OCI-LY7 (cell line): ENCODE data around the gene RNF157. TPM values are rescaled to one million over a fixed set of nuclear protein-coding genes. Genes with fewer than 3 reads are reported as not detected.
A peak's percentile ranks its signal among the peaks of the same experiment; 100 is the strongest.

Experiments used
- BruUV-seq: library from RNA; stranded (reverse); fragments of 400-500 nt; replicated peaks from 2 replicates; lab custom pipeline; 2021; lab: Mats Ljungman, UMichigan
- CTCF ChIA-PET: fragments of 300-600 bp; sonication (Branson Sonifier 250); formaldehyde crosslinking; loops from one replicate; lab custom pipeline; 2022; ENCODE audit warnings: antibody characterized with exemption; ENCODE audit not compliant: unreplicated experiment; lab: Charles Lee
- POLR2A ChIA-PET: fragments of 300-600 bp; sonication (Branson Sonifier 250); formaldehyde crosslinking; loops from one replicate; lab custom pipeline; 2022; ENCODE audit warnings: antibody characterized with exemption; lab: Charles Lee
- DNase-seq: peaks from one replicate; pipeline ENCODE4 v3.0.0-alpha.2; 2015; ENCODE audit warnings: low spot score
- H2AFZ ChIP-seq: fragments of 200-600 bp; sonication (generic), shearing (Covaris generic); 2 replicates; pipeline ENCODE4 v1.6.1; 2014; ENCODE audit warnings: mild to moderate bottlenecking, antibody characterized with exemption, low read length, moderate library complexity
- H3K27ac ChIP-seq: fragments of 200-600 bp; sonication (generic); 2 replicates; pipeline ENCODE4 v1.5.1; 2014; ENCODE audit warnings: mixed run types, low read depth, mild to moderate bottlenecking, moderate library complexity, low read length, inconsistent platforms; ENCODE audit not compliant: poor library complexity, severe bottlenecking
- H3K36me3 ChIP-seq: fragments of 200-600 bp; sonication (generic); 2 replicates; pipeline ENCODE4 v1.6.1; 2014; ENCODE audit warnings: mild to moderate bottlenecking, antibody characterized with exemption, low read length, moderate library complexity, mixed read lengths; ENCODE audit not compliant: insufficient read depth
- H3K4me1 ChIP-seq: fragments of 200-600 bp; sonication (generic); 2 replicates; pipeline ENCODE4 v1.5.1; 2014; ENCODE audit warnings: mild to moderate bottlenecking, low read length; ENCODE audit not compliant: insufficient read depth, poor library complexity, severe bottlenecking
- H3K4me2 ChIP-seq: fragments of 200-600 bp; sonication (generic); 2 replicates; pipeline ENCODE4 v1.6.1; 2014; ENCODE audit warnings: mild to moderate bottlenecking, low read length
- H3K4me3 ChIP-seq: fragments of 200-600 bp; sonication (generic); 2 replicates; pipeline ENCODE4 v1.5.1; 2014; ENCODE audit warnings: mild to moderate bottlenecking, low read depth, low read length; ENCODE audit not compliant: poor library complexity, severe bottlenecking
- H3K79me2 ChIP-seq: fragments of 200-600 bp; sonication (generic); 2 replicates; pipeline ENCODE4 v1.6.1; 2016; ENCODE audit warnings: low read depth, mild to moderate bottlenecking, low read length, moderate library complexity, mixed read lengths; ENCODE audit not compliant: insufficient read depth
- H3K9me2 ChIP-seq: fragments of 200-600 bp; sonication (generic); 2 replicates; pipeline ENCODE4 v1.6.1; 2016; ENCODE audit warnings: mild to moderate bottlenecking, low read length, mixed read lengths; ENCODE audit not compliant: insufficient read depth
- H3K9me3 ChIP-seq: fragments of 200-600 bp; sonication (generic); 2 replicates; pipeline ENCODE4 v1.6.1; 2014; ENCODE audit warnings: mild to moderate bottlenecking, mixed run types, low read length, mixed read lengths
- H4K20me1 ChIP-seq: fragments of 200-600 bp; sonication (generic); 2 replicates; pipeline ENCODE4 v1.6.1; 2014; ENCODE audit warnings: mild to moderate bottlenecking, antibody characterized with exemption, low read length, moderate library complexity, mixed read lengths; ENCODE audit not compliant: insufficient read depth
- EZH2phosphoT487 ChIP-seq: fragments of 200-600 bp; sonication (generic); IDR thresholded peaks from 2 replicates; pipeline ENCODE4 v1.6.1; 2018; ENCODE audit warnings: low read depth, borderline replicate concordance, mild to moderate bottlenecking, mixed run types, antibody characterized with exemption, low read length, moderate library complexity, mixed read lengths
- intact Hi-C: fragments of 100-400 bp; cut with micrococcal nuclease; formaldehyde crosslinking; loops from one replicate; pipeline ENCODE4 v1.10.0; 2022; ENCODE audit not compliant: unreplicated experiment
- total RNA-seq, 2 experiments: library from RNA; depleted of rRNA in 1 of 2; stranded (reverse); fragments of >200 nt in 1 of 2; shearing (Covaris generic) in 1 of 2; gene quantifications; 2 replicates each; pipeline ENCODE4 v1.2.3, GENCODE V29; 2014 to 2022
- TF ChIP-seq, protein P1 (sequence below): fragments of 200-600 bp; sonication (generic); conservative IDR thresholded peaks from 2 replicates; pipeline ENCODE4 v1.5.1; 2014; ENCODE audit warnings: mild to moderate bottlenecking, antibody characterized with exemption, low read length, moderate library complexity, mixed read lengths

RNF157 gene
- total RNA-seq, 2 experiments from 2014 or later = 0.28 to 1.3 TPM

- Histone ChIP-seq H4K20me1 (no peaks in the 10 kb centered on the region), H3K4me1 (peaks cover 29% of the 10 kb centered on the region), H2AFZ (peak overlapping the region; percentile 80; the same call in 1 of the 2 replicates), H3K27ac (peak overlapping the region; percentile 32), H3K9me3 (no peaks in the 10 kb centered on the region), H3K4me2 (peak overlapping the region; percentile 90), H3K79me2 (peaks cover 10% of the 10 kb centered on the region; the same call in 1 of the 2 replicates), H3K9me2 (no peaks in the 10 kb centered on the region), H3K36me3 (peaks cover 34% of the 10 kb centered on the region), H3K4me3 (peak overlapping the region; percentile 79)
- no TSS peak for BruUV-seq
- TF ChIP-seq, protein P1, sequence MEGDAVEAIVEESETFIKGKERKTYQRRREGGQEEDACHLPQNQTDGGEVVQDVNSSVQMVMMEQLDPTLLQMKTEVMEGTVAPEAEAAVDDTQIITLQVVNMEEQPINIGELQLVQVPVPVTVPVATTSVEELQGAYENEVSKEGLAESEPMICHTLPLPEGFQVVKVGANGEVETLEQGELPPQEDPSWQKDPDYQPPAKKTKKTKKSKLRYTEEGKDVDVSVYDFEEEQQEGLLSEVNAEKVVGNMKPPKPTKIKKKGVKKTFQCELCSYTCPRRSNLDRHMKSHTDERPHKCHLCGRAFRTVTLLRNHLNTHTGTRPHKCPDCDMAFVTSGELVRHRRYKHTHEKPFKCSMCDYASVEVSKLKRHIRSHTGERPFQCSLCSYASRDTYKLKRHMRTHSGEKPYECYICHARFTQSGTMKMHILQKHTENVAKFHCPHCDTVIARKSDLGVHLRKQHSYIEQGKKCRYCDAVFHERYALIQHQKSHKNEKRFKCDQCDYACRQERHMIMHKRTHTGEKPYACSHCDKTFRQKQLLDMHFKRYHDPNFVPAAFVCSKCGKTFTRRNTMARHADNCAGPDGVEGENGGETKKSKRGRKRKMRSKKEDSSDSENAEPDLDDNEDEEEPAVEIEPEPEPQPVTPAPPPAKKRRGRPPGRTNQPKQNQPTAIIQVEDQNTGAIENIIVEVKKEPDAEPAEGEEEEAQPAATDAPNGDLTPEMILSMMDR = no peak
- TF ChIP-seq EZH2phosphoT487 = no peak
- intact Hi-C loops = loop anchor here (1.0 to 10.0 kb wide), 2 partner anchors 89 to 198 kb away; partner anchors contain the start of gene MRPL38
- CTCF ChIA-PET = interaction anchor here (0.5 to 1.4 kb wide), 4 partner anchors 84 to 649 kb away, joined by 3 to 5 read pairs (median 4); no protein-coding TSS in a partner anchor
- DNase-seq = no peak
- POLR2A ChIA-PET = interaction anchor here (0.6 to 2.5 kb wide), 8 partner anchors 14 to 208 kb away, joined by 3 to 12 read pairs (median 4); no protein-coding TSS in a partner anchor
Observed at GRCh38 chr17:76102944-76103273, 137.4 kb downstream of the RNF157 start.

DNA sequence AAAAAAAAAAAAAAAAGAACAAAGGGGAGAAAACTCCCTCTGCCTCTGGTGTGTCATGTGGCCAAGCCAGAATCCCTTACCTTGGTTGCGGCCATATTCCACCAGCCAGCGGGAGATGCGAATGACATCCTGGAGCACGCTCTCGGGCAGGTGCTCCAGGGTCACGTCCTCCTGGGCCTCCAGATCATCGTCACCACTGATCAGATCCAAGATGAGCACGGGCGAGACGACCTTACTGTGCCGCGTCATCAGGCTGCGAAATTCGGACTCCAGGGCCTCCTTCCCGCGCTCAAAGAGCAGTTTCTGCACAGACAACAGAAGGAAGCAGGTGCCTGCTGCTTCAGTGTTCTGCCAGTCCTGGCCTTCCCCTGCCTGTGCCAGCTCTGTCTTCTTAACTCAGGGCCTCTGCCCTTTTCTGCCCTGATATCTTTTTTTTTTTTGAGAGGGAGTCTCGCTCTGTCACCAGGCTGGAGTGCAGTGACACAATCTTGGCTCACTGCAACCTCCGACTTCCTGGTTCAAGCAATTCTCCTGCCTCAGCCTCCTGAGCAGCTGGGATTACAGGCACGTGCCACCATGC, 142.5 kb downstream of the RNF157 start:
- BruUV-seq = no TSS peak
- TF ChIP-seq, protein P1 = no peak
- TF ChIP-seq EZH2phosphoT487 = no peak

GRCh38 chr17:76095943-76096342, 144.3 kb downstream of the RNF157 start:
- CTCF ChIA-PET = no interaction called here

More for the DNA sequence above, 142.5 kb downstream of the RNF157 start:
- peaks cover 9% of the 10 kb centered on the region; the same call in 1 of the 2 replicates for H3K79me2 ChIP-seq
- H3K4me3 ChIP-seq = no peak overlapping the region
- no peaks in the 10 kb centered on the region for H3K9me3 ChIP-seq
- no peak overlapping the region for H3K4me2 ChIP-seq
- H2AFZ ChIP-seq = no peak overlapping the region
- H4K20me1 ChIP-seq = no peaks in the 10 kb centered on the region
- intact Hi-C loops = no loop called here
- DNase-seq = no peak
- H3K36me3 ChIP-seq = peaks cover 80% of the 10 kb centered on the region
- POLR2A ChIA-PET = interaction anchor here (0.7 kb wide), 1 partner anchor 1281 kb away, joined by 4 read pairs; no protein-coding TSS in a partner anchor
- no peaks in the 10 kb centered on the region for H3K9me2 ChIP-seq
- H3K4me1 ChIP-seq = peaks cover 9% of the 10 kb centered on the region
- CTCF ChIA-PET = no interaction called here
- no peak overlapping the region for H3K27ac ChIP-seq

More at GRCh38 chr17:76095943-76096342, 144.3 kb downstream of the RNF157 start:
- Histone ChIP-seq H3K27ac (no peak overlapping the region), H2AFZ (no peak overlapping the region), H3K36me3 (peaks cover 78% of the 10 kb centered on the region), H3K4me3 (no peak overlapping the region), H3K9me2 (no peaks in the 10 kb centered on the region), H4K20me1 (no peaks in the 10 kb centered on the region), H3K79me2 (no peaks in the 10 kb centered on the region), H3K4me1 (no peaks in the 10 kb centered on the region), H3K4me2 (no peak overlapping the region), H3K9me3 (no peaks in the 10 kb centered on the region)
- POLR2A ChIA-PET = interaction anchor here (0.6 kb wide), 1 partner anchor 592 kb away, joined by 3 read pairs; no protein-coding TSS in a partner anchor
- intact Hi-C loops = no loop called here
- no TSS peak for BruUV-seq
- no peak for DNase-seq
- TF ChIP-seq, protein P1 = no peak
- TF ChIP-seq EZH2phosphoT487 = no peak
